ENCODE measurements around the gene TPBG. TPM values are rescaled to one million over a fixed set of nuclear protein-coding genes. Genes with fewer than 3 reads are reported as not detected.
"Not testable (repeated sequence)": the region's sequence is repeated elsewhere in the genome, so short reads cannot be mapped to it uniquely, and the experiment has no call there.

Gene TPBG
- total RNA-seq, 1 donor from 2014 or later, result 15.0 TPM

- DNase-seq (ENCODE audit: low spot score), result no peak
Observed at GRCh38 chr6:82374516-82374915, 10.9 kb downstream of the TPBG start.

- DNase-seq (ENCODE audit: low spot score), result no peak
Observed at GRCh38 chr6:82376636-82377035, 13.0 kb downstream of the TPBG start.

GRCh38 chr6:82380566-82381185, 17.1 kb downstream of the TPBG start:
- DNase-seq (ENCODE audit: low spot score), result no peak

DNA sequence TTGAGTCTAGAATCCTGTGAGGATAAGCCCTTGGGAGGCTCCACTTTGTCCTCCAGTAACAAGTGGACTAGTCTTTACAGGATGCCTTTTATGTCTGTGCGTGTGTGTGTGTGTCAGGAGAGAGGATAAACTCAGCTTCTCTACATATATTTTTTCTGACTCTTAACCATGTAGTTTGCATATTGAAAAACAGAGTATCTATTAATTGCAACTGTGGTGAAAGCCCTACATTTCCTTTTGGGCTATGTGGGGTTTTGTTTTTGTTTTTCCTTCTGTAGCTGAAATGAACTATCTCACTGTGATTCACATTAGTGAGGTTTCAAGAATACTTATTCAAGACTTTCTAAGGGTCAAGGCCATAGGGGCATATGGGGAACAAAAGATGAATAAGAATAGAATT, 17.7 kb downstream of the TPBG start:
- DNase-seq (ENCODE audit: low spot score), result no peak

DNA sequence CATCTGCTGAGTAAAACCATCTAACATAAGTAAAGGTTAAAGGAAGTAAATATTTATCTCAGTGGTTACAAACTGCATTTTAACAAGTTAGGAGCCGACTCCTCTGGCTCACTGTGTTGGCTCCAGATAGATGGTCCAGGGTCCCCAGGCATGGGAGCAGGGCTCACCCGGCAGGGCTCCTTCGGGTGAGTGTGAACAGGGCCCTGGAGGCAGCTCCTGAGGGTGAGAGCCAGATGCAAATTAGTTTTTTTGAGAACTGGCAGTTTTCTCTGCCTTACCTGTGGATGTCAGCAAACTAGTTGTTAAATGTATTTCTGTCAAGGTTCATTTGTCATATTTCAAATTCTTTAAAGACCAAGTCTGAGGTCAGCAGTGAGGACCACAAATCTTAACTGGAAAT, 21.5 kb downstream of the TPBG start:
- DNase-seq (ENCODE audit: low spot score), result no peak

DNA sequence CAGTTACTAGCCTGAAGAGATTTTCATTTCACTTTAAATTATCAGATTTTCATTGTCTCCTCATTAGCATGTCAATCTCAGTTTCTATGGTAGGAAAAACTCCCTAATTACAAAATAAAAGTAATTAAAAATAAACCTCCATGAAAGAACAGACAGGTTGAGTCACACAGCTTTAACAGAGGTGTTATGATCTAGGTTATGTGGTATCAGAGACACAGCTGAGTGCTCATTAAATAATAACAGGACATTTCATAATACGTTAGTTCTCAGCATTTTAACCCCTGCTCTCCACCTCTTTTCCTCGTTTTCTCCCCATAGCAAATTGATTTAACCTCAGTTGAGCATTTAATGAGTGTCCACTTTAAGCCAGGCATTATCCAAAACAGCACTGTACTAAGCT, 21.9 kb downstream of the TPBG start:
- no peak for DNase-seq (ENCODE audit: low spot score)

- DNase-seq (ENCODE audit: low spot score), result no peak
Observed at GRCh38 chr6:82385961-82386360, 22.3 kb downstream of the TPBG start.

GRCh38 chr6:82394770-82395169, 31.2 kb downstream of the TPBG start:
- DNase-seq (ENCODE audit: low spot score), result not testable (repeated sequence)

GRCh38 chr6:82396964-82397751, 33.5 kb downstream of the TPBG start:
- DNase-seq (ENCODE audit: low spot score), result no peak

DNA sequence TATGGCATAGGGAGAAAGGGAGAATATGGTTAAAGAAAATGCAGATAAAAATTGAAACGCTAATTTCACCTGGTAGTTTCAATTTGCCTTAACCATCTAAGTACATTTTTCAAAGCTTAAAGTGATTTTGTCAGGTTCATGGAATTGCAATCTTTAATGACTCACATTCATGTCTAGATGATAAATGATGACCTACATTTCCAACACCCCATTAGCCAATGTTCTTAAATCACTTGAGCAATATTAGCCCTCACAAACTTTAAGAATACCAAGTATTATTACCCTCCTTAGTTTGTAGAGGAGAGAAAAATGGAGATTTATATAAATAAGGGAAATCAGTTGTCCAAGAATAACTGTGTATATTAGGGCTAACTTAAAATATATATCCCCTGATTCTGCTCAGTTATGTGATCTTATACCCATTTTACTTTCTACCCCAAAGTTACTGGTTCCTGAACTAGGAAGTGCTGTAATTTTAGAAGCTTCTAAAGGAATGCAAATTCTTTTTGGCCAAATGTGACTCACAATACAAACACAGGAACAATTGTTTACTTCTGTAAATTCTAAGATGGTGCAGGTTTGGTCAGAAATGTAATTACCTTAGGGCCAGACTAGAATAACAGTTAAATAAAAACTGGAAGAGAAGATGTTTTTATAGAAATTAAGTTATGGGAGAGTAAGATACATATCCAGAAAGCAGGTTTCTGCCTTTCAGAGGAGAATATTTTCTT, 34.5 kb downstream of the TPBG start:
- no peak for DNase-seq (ENCODE audit: low spot score)

DNA sequence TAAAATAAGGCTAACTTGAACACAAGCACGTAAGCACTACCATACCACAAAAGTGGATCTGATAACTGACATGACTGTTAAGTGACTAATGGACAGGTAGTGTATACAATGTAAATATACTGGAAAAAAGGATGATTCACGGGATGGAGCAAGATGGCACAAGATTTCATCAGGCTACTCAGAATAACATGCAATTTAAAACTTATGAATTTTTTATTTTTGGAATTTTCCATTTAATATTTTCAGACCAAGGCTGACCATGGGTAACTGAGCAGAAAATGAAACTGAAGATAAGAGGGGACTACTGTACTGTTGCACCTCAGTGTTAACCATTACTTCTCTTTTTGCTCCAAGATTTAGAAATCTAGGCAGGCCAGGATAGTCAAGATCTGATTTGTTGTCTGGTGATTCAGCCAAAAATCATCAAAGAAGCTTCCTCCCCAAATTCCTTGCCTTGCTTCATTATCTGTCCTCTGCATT, 45.4 kb downstream of the TPBG start:
- no peak for DNase-seq (ENCODE audit: low spot score)

DNA sequence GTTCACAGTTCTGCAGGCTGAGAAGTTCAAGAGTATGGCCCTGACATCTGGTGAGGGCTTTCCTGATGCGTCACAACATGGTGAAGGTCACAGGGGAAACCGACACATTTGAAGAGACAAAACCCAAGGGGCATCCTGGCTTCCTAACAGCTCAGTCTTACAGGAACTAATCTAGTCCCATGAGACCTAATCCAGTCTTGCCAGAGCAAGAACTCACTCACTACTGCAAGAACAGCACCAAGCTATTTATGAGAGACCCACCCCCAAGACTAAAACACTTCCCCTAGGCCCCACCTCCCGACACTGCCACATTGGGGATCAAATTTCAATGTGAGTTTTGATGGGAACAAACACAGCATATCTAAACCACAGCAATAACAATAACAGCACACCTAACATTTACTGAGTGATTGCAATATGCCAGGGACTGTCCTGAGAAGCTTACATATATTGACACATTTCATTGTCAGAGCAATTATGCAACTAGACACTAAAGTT, 46.6 kb downstream of the TPBG start:
- DNase-seq (ENCODE audit: low spot score), result no peak

DNA sequence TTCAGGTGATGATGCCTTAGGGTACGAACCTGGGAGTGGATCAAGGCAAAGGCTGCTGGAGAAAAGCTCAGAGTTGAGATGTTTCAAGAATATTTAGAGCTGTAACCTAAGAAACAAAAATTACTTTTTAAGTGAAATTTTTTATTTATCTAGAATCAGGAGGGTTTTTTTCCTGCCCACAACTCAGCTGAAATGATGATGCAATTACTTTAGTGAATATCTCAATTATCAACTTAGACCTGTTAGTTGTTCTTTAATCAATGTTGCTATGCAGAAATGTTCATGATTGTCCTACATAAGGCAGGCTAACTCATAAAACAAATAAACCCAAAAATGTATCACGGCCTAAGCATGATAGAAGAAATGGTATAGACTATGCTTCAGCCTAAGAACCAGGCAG, 50.3 kb downstream of the TPBG start:
- DNase-seq (ENCODE audit: low spot score), result no peak

- no peak for DNase-seq (ENCODE audit: low spot score)
Observed at GRCh38 chr6:82415820-82416219, 52.2 kb downstream of the TPBG start.

DNA sequence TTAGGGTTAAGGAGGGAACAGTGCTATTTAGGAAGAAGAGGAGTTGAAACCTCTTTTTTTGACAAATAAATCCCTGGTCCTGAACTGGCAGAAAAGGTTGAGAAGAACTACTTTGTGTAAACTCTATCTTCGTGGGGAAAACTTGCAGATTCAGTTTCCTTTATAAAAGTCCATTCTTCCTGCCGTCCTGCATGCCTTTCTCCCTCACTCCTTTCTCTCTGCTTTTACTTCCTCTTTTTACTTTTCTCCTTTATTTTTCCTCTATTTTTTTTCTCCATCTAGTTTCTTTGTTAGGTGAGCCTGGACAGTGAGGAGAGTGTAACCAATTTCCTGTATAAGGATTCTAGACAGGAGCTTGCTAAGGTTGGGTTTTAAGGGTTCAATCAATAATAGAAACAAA, 52.7 kb downstream of the TPBG start:
- DNase-seq (ENCODE audit: low spot score), result no peak

Other genes with a start within 250 kb of the TPBG start
- 31.6 TPM for gene IBTK, start 116.1 kb upstream of the TPBG start, total RNA-seq

Measured in mesenteric fat pad (tissue), 1 donor.